ENCODE data around the gene OR4F15. TPM values are rescaled to one million over a fixed set of nuclear protein-coding genes. Genes with fewer than 3 reads are reported as not detected.

The OR4F15 gene
- total and polyA plus RNA-seq, 8 donors, result not detected

DNA sequence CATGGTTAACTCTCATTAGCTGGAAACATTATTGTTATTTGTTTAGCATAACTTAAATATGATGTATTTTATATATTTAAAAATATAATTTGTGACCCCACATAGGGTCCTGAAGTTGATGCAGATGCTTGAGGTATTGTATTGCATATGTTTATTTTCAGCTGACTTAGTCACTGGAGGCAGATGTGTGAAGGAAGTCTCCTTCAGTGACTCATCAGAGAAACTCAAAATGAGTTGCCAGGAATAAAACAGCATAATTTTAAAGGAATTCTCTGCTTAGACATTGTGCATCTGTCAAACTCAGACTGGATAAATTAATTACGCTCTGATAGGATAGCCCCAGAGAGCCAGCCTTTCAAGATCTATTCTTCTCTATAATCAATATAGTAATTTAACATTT is 16.5 kb upstream of the OR4F15 start:
- 74 to 87% (median 85%) methylated on average over 1 of the region's 1 CpG for WGBS, 5 donors
- H3K27me3 ChIP-seq, result no peaks in the 10 kb centered on the region
- intact Hi-C loops (cut with DNase I; ENCODE audit: low total_unique reads), result no loop called here
- H3K36me3 ChIP-seq, result no peaks in the 10 kb centered on the region
- H3K27ac ChIP-seq, result no peak overlapping the region
- H3K4me3 ChIP-seq, result no peak overlapping the region
- H3K4me1 ChIP-seq, result no peaks in the 10 kb centered on the region
- no peaks in the 10 kb centered on the region for H3K9me3 ChIP-seq
- TF ChIP-seq CTCF (IDR thresholded peaks at IDR 0.05), result no peak
- DNase-seq, result no peak

- DNase-seq, result no peak
- no peak overlapping the region for H3K27ac ChIP-seq
- TF ChIP-seq CTCF (IDR thresholded peaks at IDR 0.05) (no peak), POLR2A (IDR thresholded peaks at IDR 0.05) (no peak), POLR2AphosphoS5 (IDR thresholded peaks at IDR 0.05) (no peak), EP300 (IDR thresholded peaks at IDR 0.05) (no peak)
- 53 to 88% (median 65%) methylated on average over 1 of the region's 1 CpG for WGBS, 5 donors
- peaks cover 0 to 6% (median 0%) of the 10 kb centered on the region in 4 donors for H3K9me3 ChIP-seq
- intact Hi-C loops (cut with DNase I; ENCODE audit: low total_unique reads), result no loop called here
- no peaks in the 10 kb centered on the region for H3K27me3 ChIP-seq
- H3K4me3 ChIP-seq, result no peak overlapping the region
- no peaks in the 10 kb centered on the region for H3K36me3 ChIP-seq
- no peaks in the 10 kb centered on the region for H3K4me1 ChIP-seq
Measured at GRCh38 chr15:101799665-101800064, 12.3 kb upstream of the OR4F15 start.

DNA sequence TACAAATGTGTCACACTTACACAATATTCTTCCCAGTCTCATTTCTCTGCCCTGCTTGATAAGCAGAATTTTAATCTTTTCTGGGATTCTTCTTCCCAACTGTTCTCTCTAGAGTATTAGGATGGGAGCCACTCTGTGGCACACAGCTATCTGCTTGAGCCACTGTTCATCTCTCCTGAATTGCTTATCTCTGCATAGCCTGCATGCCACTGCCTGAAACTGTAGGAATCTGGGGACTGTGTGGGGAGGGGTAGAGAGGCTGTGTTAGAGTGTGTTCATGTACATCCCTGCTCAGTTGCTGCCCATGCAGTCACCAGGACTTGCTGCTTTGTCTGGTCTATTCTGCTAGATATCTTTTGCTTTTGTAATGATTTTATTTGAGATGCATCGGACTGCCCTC is 11.0 kb upstream of the OR4F15 start:
- no peak overlapping the region for H3K4me3 ChIP-seq
- no peaks in the 10 kb centered on the region for H3K36me3 ChIP-seq
- no peaks in the 10 kb centered on the region for H3K4me1 ChIP-seq
- no peak overlapping the region for H3K27ac ChIP-seq
- TF ChIP-seq EP300 (IDR thresholded peaks at IDR 0.05) (no peak), CTCF (IDR thresholded peaks at IDR 0.05) (no peak), POLR2AphosphoS5 (IDR thresholded peaks at IDR 0.05) (no peak), POLR2A (IDR thresholded peaks at IDR 0.05) (no peak)
- H3K27me3 ChIP-seq, result peaks cover 0 to 4% (median 0%) of the 10 kb centered on the region in 3 donors
- DNase-seq, result no peak
- intact Hi-C loops (cut with DNase I; ENCODE audit: low total_unique reads), result no loop called here
- WGBS, 5 donors, result 75 to 94% (median 91%) methylated on average over 1 of the region's 1 CpG
- peaks cover 0 to 6% (median 0%) of the 10 kb centered on the region in 4 donors for H3K9me3 ChIP-seq

DNA sequence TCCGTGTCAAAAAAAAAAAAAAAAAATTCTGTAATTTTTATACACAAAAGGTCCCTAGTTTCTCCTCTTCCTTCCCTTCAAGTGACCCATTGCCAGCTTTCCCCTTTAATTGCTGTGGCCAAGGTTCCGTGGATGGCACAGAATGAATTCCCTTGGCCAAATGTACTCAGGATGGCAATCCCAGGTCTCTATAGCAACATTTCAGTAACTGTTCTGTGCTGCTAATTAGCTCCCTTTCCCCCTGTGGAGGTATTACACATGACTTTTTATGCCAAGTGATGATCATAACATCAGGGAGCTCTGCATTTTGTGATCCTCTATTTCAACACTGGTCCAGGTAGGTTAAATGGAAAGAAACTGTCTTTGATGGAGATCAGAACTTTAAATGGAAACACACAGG is 8.8 kb upstream of the OR4F15 start, which contains the start of gene OR4F6:
Gene OR4F6 (plus strand): TSS at position 301 of the 400 bp plus-strand sequence. CDS start 2,211 bp downstream, outside the sequence.
- Histone ChIP-seq H3K36me3 (no peaks in the 10 kb centered on the region), H3K27ac (no peak within 1 kb of the TSS)

More for the DNA sequence above, 8.8 kb upstream of the OR4F15 start, which contains the start of gene OR4F6:
- intact Hi-C loops (cut with DNase I; ENCODE audit: low total_unique reads), result no loop called here
- WGBS, 5 donors, result 86 to 96% (median 92%) methylated on average over 2 of the region's 2 CpGs
- Histone ChIP-seq H3K9me3 (peaks cover 0 to 6% (median 0%) of the 10 kb centered on the region in 4 donors), H3K4me1 (no peaks in the 10 kb centered on the region), H3K4me3 (no peak within 1 kb of the TSS), H3K27me3 (peaks cover 0 to 7% (median 0%) of the 10 kb centered on the region in 3 donors)
- TF ChIP-seq POLR2A (IDR thresholded peaks at IDR 0.05) (no peak), EP300 (IDR thresholded peaks at IDR 0.05) (no peak), POLR2AphosphoS5 (IDR thresholded peaks at IDR 0.05) (no peak), CTCF (IDR thresholded peaks at IDR 0.05) (no peak)
- no peak for DNase-seq

All from stomach (tissue), 9 donors.